RWPE2 (cell line): ENCODE measurements around the gene WNT9A.

Experiments
- ATAC-seq: fragments of 200-7000 bp; cut with Tn5 transposase; 3 replicates; pipeline ENCODE4 v1.9.1; 2021; ENCODE audit warnings: low read depth
- DNase-seq: peaks from one replicate; pipeline ENCODE4 v3.0.0-alpha.2; 2020; ENCODE audit warnings: low spot score
- H3K27ac ChIP-seq: fragments of 450-650 bp; 2 replicates; pipeline ENCODE4 v1.5.1; 2017; ENCODE audit warnings: mild to moderate bottlenecking; ENCODE audit not compliant: poor library complexity, severe bottlenecking
- H3K27me3 ChIP-seq: fragments of 250-450 bp; sonication (Bioruptor Pico); 2 replicates; pipeline ENCODE4 v1.5.1; 2021; ENCODE audit warnings: mild to moderate bottlenecking, moderate library complexity; ENCODE audit not compliant: insufficient read depth, poor library complexity, severe bottlenecking
- H3K36me3 ChIP-seq: fragments of 250-450 bp; sonication (Bioruptor Pico); 2 replicates; pipeline ENCODE4 v1.5.1; 2020; ENCODE audit warnings: low read depth, mild to moderate bottlenecking, moderate library complexity
- H3K4me1 ChIP-seq: fragments of 250-450 bp; sonication (Bioruptor Pico); 2 replicates; pipeline ENCODE4 v1.5.1; 2021; ENCODE audit warnings: mild to moderate bottlenecking, moderate library complexity; ENCODE audit not compliant: insufficient read depth, poor library complexity, severe bottlenecking
- H3K4me3 ChIP-seq: fragments of 250-450 bp; sonication (Bioruptor Pico); 2 replicates; pipeline ENCODE4 v1.5.1; 2021; ENCODE audit warnings: mild to moderate bottlenecking, moderate library complexity; ENCODE audit not compliant: severe bottlenecking
- H3K9me3 ChIP-seq: fragments of 250-450 bp; sonication (Bioruptor Pico); 2 replicates; pipeline ENCODE4 v1.5.1; 2021; ENCODE audit warnings: mild to moderate bottlenecking, moderate library complexity; ENCODE audit not compliant: severe bottlenecking
- TF ChIP-seq, protein P1 (sequence below): fragments of 450-650 bp; IDR thresholded peaks from one replicate; pipeline ENCODE4 v1.5.1; 2017; ENCODE audit warnings: mild to moderate bottlenecking, moderate library complexity; ENCODE audit not compliant: poor library complexity, severe bottlenecking

The WNT9A gene

GRCh38 chr1:227890451-227891222 is 57.1 kb downstream of the WNT9A start:
- ATAC-seq (no peak), DNase-seq (peak; percentile 11)
- peaks cover 4% of the 10 kb centered on the region for H3K4me1 ChIP-seq
- no peaks in the 10 kb centered on the region for H3K36me3 ChIP-seq
- H3K4me3 ChIP-seq, result no peak overlapping the region
- no peaks in the 10 kb centered on the region for H3K27me3 ChIP-seq
- TF ChIP-seq, protein P1, sequence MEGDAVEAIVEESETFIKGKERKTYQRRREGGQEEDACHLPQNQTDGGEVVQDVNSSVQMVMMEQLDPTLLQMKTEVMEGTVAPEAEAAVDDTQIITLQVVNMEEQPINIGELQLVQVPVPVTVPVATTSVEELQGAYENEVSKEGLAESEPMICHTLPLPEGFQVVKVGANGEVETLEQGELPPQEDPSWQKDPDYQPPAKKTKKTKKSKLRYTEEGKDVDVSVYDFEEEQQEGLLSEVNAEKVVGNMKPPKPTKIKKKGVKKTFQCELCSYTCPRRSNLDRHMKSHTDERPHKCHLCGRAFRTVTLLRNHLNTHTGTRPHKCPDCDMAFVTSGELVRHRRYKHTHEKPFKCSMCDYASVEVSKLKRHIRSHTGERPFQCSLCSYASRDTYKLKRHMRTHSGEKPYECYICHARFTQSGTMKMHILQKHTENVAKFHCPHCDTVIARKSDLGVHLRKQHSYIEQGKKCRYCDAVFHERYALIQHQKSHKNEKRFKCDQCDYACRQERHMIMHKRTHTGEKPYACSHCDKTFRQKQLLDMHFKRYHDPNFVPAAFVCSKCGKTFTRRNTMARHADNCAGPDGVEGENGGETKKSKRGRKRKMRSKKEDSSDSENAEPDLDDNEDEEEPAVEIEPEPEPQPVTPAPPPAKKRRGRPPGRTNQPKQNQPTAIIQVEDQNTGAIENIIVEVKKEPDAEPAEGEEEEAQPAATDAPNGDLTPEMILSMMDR, result no peak
- H3K9me3 ChIP-seq, result no peaks in the 10 kb centered on the region
- no peak overlapping the region for H3K27ac ChIP-seq

DNA sequence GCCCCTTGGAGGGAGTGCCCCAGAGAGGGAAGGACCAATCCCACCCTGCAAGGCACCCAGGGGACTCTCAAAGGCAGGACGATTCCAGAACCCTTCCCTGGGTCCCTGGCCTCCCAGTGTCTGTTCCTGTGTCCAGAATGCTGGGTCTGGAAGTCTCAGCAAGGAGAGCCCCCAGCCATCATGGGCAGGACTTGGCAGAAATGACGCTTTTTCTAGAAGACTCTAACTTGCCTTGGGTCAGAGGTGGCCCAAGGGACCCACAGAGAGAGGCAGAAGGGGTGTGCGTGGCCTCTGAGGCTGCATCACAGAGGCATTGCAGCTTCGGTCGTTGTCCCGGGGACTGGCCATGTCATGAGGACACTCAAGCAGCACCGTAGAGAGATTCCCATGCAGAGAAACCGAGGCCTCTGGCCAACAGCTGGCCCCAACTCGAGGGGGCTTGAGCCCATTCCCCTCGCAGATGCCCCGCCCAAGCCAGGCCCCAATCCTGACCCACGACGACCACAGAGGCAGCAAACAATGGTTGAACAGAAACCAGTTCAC is 57.8 kb downstream of the WNT9A start:
- no peaks in the 10 kb centered on the region for H3K36me3 ChIP-seq
- H3K27ac ChIP-seq, result no peak overlapping the region
- H3K4me3 ChIP-seq, result no peak overlapping the region
- no peak for ATAC-seq
- no peaks in the 10 kb centered on the region for H3K27me3 ChIP-seq
- H3K9me3 ChIP-seq, result no peaks in the 10 kb centered on the region
- DNase-seq, result peak; percentile 11
- H3K4me1 ChIP-seq, result peaks cover 9% of the 10 kb centered on the region
- TF ChIP-seq, protein P1, result no peak

GRCh38 chr1:227889047-227889862 is 58.5 kb downstream of the WNT9A start:
- Histone ChIP-seq H3K27ac (no peak overlapping the region), H3K4me1 (peaks cover 9% of the 10 kb centered on the region), H3K9me3 (no peaks in the 10 kb centered on the region), H3K36me3 (no peaks in the 10 kb centered on the region), H3K4me3 (no peak overlapping the region), H3K27me3 (no peaks in the 10 kb centered on the region)
- DNase-seq, result peak; percentile 9
- no peak for ATAC-seq
- TF ChIP-seq, protein P1, result no peak

- Histone ChIP-seq H3K4me3 (no peak overlapping the region), H3K9me3 (no peaks in the 10 kb centered on the region), H3K4me1 (peaks cover 9% of the 10 kb centered on the region), H3K27ac (no peak overlapping the region), H3K27me3 (no peaks in the 10 kb centered on the region), H3K36me3 (no peaks in the 10 kb centered on the region)
- TF ChIP-seq, protein P1, result no peak
- peak; percentile 14 for DNase-seq
- no peak for ATAC-seq
Measured at GRCh38 chr1:227888404-227889046, 59.2 kb downstream of the WNT9A start.
